ENCODE data around the gene KCNJ11. TPM values are rescaled to one million over a fixed set of nuclear protein-coding genes. Genes with fewer than 3 reads are reported as not detected.

The KCNJ11 gene
- total and polyA plus RNA-seq, 10 of the 15 experiments (the other 5 are each of a cell fraction or from before 2014, with no cell fraction given) = 0.06 to 0.56 (median 0.21) TPM; not detected in 6

DNA sequence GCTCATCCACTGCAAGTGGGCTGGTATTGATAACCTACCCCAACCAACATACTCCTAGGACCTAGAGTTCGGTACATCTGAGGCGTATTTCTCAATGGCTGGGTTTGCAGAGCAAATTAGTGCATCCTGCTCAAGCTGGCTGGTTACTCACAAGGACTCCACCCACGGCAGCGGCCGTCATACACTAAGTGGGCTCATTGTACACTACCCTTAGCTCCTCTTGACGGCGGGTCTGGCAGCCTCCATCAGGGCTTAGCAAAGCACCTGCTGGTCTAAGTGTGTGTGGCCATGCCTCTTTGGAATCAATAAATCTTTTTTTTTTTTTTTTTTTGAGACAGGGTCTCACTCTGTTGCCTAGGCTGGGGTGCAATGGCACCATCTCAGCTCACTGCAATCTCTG is 20.2 kb upstream of the KCNJ11 start:
- H2AFZ ChIP-seq (ENCODE audit: control insufficient read depth, low read depth, low read length) = no peak overlapping the region
- POLR2A ChIA-PET = no interaction called here
- H3K4me3 ChIP-seq = no peak overlapping the region
- ATAC-seq = no peak
- RAD21 ChIA-PET (ENCODE audit: unreplicated experiment) = no interaction called here
- no peaks in the 10 kb centered on the region for H3K9me3 ChIP-seq (replicated peaks; ENCODE audit: control insufficient read depth, insufficient read depth, low read length)
- no peaks in the 10 kb centered on the region; a peak in 1 of 4 replicates for H3K27me3 ChIP-seq (replicated peaks in 1 of 2; ENCODE audit: control insufficient read depth in 2 of 2, insufficient read depth in 2 of 2, low read length in 1 of 2)
- H3K36me3 ChIP-seq (ENCODE audit: control insufficient read depth in 2 of 2, insufficient read depth in 2 of 2, low read length in 1 of 2) = no peaks in the 10 kb centered on the region
- no peak for FAIRE-seq
- no TSS peak for BruUV-seq (replicated peaks)
- H3K9ac ChIP-seq (ENCODE audit: control insufficient read depth, insufficient read depth, low read length) = no peak overlapping the region
- SMC1A ChIA-PET (ENCODE audit: uncharacterized antibody, unreplicated experiment) = interaction anchor here (1.2 kb wide), 1 partner anchor 10 kb away, joined by 4 read pairs; no protein-coding TSS in a partner anchor
- WGBS (ENCODE audit: insufficient coverage, insufficient replicate concordance, low lambda C conversion rate, missing lambda C conversion rate) = 32% methylated on average over 7 of the region's 7 CpGs
- H3K27ac ChIP-seq (ENCODE audit: control insufficient read depth, insufficient read depth) = no peak overlapping the region
- in situ Hi-C loops (cut with MboI) = no loop called here
- no peak for DNase-seq (ENCODE audit: low read depth, low spot score)
- H3K4me1 ChIP-seq (ENCODE audit: control insufficient read depth, insufficient read depth, low read length) = no peaks in the 10 kb centered on the region
- CTCF ChIA-PET = no interaction called here
- intact Hi-C loops (cut with micrococcal nuclease; ENCODE audit: unreplicated experiment) = no loop called here
- no peak overlapping the region for H3K4me2 ChIP-seq (ENCODE audit: control insufficient read depth, insufficient read depth)
- no peaks in the 10 kb centered on the region for H4K20me1 ChIP-seq (ENCODE audit: control insufficient read depth, insufficient read depth)
- no peaks in the 10 kb centered on the region for H3K79me2 ChIP-seq (ENCODE audit: control insufficient read depth, insufficient read depth, low read length)
- TF ChIP-seq BACH1 (IDR thresholded peaks at IDR 0.05; ENCODE audit: borderline replicate concordance) (no peak), RAD21 (IDR thresholded peaks at IDR 0.05; ENCODE audit: insufficient read depth, low read depth, low read length) (no peak), HDAC6 (IDR thresholded peaks at IDR 0.05; ENCODE audit: unreplicated experiment) (no peak), MTA2 (IDR thresholded peaks at IDR 0.05; ENCODE audit: low read depth) (no peak), PAX5 (IDR thresholded peaks at IDR 0.05; ENCODE audit: borderline replicate concordance, low read depth, low read length) (no peak), CREB1 (IDR thresholded peaks at IDR 0.05; ENCODE audit: low read depth) (no peak), PAX8 (IDR thresholded peaks at IDR 0.05) (no peak), CEBPB (IDR thresholded peaks at IDR 0.05; ENCODE audit: borderline replicate concordance in 1 of 2, low read depth in 2 of 2, low read length in 2 of 2) (no peak), NR2C2 (IDR thresholded peaks at IDR 0.05; ENCODE audit: borderline replicate concordance, control insufficient read depth, insufficient read length, low read depth) (no peak), SPI1 (IDR thresholded peaks at IDR 0.05; ENCODE audit: borderline replicate concordance, insufficient read depth, low read depth, low read length) (no peak), FOXK2 (IDR thresholded peaks at IDR 0.05) (no peak), SREBF2 (IDR thresholded peaks at IDR 0.05; ENCODE audit: low read length) (no peak), PML (IDR thresholded peaks at IDR 0.05; ENCODE audit: low read length) (no peak), RBBP5 (conservative IDR thresholded peaks at IDR 0.05) (no peak), NFXL1 (IDR thresholded peaks at IDR 0.05; ENCODE audit: borderline replicate concordance) (no peak)
- TF ChIP-seq, protein P1, sequence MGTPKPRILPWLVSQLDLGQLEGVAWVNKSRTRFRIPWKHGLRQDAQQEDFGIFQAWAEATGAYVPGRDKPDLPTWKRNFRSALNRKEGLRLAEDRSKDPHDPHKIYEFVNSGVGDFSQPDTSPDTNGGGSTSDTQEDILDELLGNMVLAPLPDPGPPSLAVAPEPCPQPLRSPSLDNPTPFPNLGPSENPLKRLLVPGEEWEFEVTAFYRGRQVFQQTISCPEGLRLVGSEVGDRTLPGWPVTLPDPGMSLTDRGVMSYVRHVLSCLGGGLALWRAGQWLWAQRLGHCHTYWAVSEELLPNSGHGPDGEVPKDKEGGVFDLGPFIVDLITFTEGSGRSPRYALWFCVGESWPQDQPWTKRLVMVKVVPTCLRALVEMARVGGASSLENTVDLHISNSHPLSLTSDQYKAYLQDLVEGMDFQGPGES (IDR thresholded peaks at IDR 0.05) = no peak
- TF ChIP-seq, protein P2, sequence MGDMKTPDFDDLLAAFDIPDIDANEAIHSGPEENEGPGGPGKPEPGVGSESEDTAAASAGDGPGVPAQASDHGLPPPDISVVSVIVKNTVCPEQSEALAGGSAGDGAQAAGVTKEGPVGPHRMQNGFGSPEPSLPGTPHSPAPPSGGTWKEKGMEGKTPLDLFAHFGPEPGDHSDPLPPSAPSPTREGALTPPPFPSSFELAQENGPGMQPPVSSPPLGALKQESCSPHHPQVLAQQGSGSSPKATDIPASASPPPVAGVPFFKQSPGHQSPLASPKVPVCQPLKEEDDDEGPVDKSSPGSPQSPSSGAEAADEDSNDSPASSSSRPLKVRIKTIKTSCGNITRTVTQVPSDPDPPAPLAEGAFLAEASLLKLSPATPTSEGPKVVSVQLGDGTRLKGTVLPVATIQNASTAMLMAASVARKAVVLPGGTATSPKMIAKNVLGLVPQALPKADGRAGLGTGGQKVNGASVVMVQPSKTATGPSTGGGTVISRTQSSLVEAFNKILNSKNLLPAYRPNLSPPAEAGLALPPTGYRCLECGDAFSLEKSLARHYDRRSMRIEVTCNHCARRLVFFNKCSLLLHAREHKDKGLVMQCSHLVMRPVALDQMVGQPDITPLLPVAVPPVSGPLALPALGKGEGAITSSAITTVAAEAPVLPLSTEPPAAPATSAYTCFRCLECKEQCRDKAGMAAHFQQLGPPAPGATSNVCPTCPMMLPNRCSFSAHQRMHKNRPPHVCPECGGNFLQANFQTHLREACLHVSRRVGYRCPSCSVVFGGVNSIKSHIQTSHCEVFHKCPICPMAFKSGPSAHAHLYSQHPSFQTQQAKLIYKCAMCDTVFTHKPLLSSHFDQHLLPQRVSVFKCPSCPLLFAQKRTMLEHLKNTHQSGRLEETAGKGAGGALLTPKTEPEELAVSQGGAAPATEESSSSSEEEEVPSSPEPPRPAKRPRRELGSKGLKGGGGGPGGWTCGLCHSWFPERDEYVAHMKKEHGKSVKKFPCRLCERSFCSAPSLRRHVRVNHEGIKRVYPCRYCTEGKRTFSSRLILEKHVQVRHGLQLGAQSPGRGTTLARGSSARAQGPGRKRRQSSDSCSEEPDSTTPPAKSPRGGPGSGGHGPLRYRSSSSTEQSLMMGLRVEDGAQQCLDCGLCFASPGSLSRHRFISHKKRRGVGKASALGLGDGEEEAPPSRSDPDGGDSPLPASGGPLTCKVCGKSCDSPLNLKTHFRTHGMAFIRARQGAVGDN (IDR thresholded peaks at IDR 0.05) = no peak
- TF ChIP-seq, protein P3, sequence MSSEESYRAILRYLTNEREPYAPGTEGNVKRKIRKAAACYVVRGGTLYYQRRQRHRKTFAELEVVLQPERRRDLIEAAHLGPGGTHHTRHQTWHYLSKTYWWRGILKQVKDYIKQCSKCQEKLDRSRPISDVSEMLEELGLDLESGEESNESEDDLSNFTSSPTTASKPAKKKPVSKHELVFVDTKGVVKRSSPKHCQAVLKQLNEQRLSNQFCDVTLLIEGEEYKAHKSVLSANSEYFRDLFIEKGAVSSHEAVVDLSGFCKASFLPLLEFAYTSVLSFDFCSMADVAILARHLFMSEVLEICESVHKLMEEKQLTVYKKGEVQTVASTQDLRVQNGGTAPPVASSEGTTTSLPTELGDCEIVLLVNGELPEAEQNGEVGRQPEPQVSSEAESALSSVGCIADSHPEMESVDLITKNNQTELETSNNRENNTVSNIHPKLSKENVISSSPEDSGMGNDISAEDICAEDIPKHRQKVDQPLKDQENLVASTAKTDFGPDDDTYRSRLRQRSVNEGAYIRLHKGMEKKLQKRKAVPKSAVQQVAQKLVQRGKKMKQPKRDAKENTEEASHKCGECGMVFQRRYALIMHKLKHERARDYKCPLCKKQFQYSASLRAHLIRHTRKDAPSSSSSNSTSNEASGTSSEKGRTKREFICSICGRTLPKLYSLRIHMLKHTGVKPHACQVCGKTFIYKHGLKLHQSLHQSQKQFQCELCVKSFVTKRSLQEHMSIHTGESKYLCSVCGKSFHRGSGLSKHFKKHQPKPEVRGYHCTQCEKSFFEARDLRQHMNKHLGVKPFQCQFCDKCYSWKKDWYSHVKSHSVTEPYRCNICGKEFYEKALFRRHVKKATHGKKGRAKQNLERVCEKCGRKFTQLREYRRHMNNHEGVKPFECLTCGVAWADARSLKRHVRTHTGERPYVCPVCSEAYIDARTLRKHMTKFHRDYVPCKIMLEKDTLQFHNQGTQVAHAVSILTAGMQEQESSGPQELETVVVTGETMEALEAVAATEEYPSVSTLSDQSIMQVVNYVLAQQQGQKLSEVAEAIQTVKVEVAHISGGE (CRISPR knock-in tag; IDR thresholded peaks at IDR 0.05) = no peak
